Measurements from ENCODE around the gene CDRT4.
"Not testable (repeated sequence)": the region's sequence is repeated elsewhere in the genome, so short reads cannot be mapped to it uniquely, and the experiment has no call there.

The CDRT4 gene

DNA sequence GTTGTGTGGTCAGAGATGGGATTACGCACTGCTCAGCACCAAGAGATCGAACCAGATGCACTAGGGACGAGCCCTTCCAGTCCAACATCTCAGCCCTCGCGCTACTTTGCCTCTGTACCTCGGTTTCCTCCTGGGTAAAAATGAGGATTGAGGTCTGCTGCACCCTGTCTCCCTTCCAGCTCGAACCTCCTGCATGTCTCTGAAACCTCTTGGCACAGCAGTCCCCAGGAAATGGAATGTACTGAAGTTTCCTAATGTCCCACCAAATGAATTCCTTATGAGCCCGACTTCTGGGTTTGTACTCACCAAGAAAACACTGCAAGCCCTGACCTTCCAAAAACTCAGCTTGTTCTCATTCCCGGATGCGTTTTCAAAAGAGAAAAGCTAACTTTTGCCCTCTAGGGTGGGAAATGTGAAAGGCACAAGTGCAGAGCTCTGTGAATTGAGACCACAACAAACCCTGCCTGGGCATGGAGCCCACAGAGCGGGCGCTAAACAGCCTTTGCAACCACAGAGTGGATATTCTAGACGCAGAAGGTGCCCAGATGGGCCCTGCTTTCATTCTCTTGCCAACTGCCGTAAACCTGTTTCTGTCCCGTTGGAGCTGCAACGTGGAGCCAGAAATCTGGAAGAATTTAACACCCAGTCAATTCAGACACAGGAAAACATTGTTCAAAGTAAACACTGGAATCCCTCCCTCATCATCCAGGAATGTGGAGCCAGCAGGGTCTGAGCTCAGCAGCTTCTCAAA, 10.3 kb downstream of the CDRT4 start:
- peak; percentile 63 for DNase-seq (ENCODE audit: low spot score)

DNA sequence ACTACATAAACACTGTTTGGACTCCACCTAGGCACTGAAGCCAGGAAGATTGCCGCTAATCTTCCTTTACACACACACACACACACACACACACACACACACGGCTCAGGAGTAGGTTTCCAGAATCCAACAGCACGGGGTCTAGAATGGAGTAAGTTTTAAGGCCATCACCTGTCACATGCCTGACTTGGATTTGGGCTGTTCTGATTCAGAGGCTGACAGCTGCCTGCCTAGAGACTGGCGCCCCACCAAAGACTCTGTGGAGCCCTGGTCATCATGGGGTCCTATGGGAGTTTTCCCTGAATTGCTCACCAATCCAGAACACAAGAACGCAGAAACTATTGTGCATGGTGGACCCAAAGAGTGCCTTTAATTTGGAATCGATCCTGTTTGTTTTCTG, 10.9 kb downstream of the CDRT4 start:
- no peak for DNase-seq (ENCODE audit: low spot score)

DNA sequence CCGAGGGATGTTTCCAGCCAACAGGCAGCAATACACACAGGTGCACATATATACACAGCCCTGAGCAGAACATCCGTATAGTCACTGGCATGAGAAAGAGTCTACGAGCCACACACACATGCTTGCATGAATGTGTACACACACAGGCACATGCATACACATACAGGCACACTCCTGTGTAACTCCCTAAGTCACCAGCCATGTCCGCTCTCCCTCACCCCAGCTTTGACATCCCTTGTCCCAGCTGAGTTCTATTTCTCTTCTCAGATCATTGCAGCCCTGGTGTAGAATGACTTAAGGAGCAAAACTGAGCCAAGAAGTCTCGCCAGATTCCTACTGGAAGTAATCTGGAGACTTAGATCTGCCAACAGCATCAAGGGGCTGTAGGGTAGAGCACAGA, 13.1 kb downstream of the CDRT4 start:
- no peak for DNase-seq (ENCODE audit: low spot score)

DNA sequence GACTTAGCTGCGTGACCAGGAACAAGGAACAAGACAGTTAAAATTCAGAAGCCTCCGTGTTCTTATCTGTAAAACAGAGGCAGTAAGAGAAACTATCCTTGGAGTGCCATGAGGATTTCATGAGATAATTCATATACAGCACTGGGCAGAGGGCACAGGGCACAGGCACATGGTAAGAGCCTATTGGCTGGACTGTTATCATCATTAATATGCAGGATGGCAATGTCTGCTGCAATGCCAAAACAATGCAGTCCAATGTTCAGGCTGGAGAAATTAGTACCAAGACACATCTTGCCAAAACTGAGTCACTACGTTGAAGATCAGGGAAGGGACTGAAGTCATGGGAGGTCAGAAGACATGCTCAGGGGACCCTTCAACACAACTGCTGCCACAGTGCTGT, 13.6 kb downstream of the CDRT4 start:
- DNase-seq (ENCODE audit: low spot score) = peak; percentile 38

DNA sequence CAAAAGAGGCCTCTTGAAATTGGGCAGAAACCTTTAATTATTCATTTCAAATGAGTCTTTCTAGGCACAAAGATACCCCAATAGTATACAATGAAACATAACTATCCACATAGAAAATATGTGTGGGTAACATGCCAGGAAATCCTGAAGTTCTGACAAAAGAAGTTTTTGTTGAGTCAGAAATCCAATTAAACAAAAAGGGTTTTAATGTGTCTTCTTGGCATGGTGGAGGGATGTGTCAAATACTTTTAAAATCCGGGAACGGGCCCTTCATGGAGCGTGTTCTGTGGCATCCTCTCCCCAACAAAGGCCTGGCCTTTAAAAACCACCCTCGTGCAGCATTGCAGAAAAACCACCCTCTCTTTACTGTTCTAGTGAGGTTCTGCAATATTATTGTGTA, 14.2 kb downstream of the CDRT4 start:
- DNase-seq (ENCODE audit: low spot score) = peak; percentile 67

DNA sequence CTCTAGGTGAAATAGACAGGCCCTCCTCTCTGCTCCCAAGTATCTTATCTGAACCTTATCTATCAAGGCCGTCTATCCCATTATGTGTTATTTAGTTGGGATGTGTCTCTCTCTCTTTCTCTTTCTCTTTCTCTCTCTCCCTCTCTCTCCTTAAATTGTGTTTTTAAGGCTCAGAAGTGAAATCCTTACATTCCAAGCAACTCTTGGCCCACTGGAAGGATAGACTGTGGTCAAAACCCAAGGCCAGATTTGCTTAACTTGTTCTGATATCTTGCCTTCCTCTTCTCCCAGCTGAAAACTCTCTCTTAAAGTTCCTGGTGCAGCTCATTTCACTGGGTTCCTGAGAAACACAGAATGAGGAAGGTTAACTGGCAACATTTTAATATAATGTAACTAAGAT, 14.7 kb downstream of the CDRT4 start:
- DNase-seq (ENCODE audit: low spot score) = no peak

DNA sequence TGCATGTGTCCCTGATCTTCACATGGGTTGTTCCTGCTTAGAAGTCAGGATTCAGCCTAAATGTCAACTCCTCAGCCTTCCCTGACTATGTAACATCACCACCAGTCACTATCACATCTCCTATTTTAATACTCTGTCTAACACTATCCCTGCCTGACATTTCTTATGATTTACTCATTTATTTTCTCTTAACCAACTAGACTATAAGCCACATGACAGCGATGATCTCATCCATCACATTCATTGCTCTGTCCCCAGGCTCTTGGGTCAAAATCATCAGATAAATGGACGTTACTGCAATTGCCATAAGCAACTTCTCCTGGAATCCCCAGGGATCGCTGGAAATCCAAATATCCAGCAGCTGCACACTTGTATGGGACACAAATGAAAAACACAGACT, 15.7 kb downstream of the CDRT4 start:
- peak; percentile 29 for DNase-seq (ENCODE audit: low spot score)

DNA sequence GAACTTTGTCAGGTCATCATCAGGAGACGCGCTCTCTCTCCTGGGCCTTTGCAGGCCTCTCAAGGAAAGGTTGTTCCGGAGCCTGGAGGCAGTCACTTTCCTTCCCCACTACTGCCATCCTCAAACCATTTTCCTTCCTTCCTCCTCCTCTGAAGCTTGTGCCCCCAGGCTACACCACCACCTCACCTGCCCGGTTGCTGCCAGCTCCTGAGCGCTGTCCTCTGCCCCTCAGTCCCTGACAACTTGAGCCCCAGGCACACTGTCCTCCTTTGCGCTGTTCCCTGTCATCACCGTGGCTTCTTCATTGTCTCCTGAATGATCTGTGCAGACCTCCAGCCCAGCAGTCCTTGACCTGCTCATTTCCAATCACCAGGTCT, 18.9 kb downstream of the CDRT4 start:
- DNase-seq (ENCODE audit: low spot score) = no peak

DNA sequence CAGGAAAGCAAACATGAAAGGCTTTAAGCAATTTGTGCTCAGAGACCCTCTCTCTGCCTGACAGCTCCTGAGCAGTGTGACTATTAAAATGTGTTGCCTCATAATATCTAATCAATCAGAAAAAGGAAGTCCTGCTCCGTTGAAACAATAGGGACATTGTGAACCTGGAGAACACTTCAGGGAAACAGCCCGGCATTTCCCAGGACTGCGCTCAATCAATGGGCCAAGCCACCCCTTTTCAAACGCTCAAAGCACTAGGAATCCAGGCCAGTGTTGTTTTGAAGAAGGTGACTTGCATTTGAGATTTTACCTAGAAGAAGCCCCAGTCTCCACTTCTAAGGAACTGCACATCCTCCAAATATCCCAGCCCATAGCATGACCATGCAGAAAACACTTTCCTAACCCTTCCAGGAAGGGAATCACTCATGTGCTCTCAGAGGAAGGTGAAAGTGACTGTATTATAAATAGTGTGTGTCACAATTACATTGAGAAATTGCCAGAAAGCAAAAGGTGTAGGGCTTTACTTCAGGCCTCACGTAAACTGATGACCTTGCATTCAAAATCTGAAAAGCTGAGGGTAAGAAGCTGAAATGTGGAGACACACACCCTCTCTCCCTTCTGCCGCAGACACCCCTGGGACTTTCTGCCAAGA, 19.4 kb downstream of the CDRT4 start:
- no peak for DNase-seq (ENCODE audit: low spot score)

DNA sequence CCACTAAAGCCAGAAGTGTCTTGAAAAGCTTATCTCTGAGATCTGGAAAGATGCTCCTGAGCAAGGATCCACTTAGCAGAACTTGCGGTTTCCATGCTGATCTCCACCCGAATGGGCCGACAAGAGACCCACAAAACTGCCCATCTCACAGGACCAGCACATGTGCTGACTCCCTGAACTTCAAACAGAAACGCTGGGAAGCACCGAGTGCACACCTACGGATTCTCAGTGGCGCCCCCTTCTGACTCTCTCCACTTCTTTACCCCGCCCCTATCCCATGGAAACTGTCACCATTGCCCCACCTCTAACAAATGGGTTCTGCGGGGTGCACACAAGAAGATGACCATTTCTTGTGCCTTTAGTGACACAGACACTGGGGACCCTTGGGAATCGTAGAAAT, 21.4 kb downstream of the CDRT4 start:
- DNase-seq (ENCODE audit: low spot score) = no peak

DNA sequence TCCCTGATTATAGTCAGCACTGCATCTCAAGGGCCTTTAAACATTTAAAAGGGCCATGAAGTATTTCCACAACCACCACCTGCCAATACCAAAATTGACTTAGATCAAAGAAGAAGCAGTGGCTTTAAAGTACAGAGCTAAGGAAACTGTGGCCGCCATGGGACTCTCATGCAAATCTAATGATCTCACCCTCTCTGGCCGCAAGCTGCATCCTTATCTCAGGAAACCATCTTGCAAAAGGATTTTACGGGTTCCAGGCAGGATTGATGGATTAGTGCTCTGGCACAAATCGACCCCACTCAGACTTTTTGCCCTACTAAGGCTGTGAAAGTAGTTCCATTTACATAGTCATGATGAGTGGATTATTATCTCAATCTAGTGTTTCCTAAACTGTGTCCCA, 22.6 kb downstream of the CDRT4 start:
- no peak for DNase-seq (ENCODE audit: low spot score)

DNA sequence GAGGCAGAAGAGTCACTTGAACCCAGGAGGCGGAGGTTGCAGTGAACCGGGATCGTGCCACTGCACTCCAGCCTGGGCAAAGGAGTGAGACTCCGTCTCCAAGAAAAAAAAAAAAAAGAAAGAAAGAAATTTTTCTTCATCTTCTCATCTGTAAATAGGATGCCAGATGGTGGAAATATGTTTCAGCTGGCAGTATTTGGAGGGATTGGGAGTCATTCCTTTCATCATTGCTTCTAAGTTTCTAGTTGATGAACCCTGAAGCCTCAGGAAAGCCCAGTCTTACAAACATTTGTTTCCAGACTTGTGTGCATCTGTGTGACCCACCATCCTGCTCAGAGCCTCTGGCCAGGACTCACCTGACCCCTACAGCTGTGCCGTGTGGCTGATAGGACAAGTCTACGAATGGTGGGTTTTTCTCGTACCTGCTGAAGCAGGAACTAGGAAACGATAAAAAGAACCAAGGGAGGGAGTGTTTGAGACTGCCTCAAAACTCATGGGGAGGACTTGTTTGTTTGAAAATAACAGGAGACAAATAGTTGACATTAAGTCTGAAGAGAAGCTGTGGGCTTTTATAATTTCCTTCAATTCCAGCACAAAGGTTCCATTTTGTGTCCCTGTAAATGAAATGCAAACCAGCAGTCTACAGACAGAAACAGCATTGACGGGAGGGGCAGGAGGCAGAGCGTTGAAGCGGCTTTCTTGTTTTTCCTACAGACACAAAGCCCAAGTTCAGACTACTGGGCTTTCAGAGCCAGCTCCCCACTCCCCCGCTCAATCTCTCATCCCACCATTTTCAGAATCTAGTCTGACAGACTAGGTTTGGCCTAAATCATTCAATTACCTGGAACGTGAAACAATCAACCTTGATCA, 24.9 kb downstream of the CDRT4 start:
- peak; percentile 19 for DNase-seq (ENCODE audit: low spot score)

DNA sequence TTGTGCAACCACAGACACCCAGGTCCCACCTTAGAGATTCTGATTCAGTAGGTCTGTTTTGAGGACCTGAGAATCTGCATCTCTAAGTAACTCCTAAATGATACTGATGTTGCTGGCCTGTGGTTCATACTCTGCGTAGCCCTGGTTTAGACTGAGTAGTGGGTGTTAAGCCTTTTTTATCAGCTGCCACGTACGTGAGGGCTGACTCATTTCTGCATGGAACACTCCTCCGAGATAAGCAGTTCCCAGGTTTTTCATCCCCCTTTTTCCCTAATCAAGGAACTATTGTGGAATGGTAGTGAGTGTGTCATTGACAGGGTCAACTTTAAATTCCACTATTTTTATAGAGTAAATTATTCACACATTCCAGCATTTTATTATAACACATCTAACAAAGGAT, 26.1 kb downstream of the CDRT4 start:
- DNase-seq (ENCODE audit: low spot score) = peak; percentile 67

DNA sequence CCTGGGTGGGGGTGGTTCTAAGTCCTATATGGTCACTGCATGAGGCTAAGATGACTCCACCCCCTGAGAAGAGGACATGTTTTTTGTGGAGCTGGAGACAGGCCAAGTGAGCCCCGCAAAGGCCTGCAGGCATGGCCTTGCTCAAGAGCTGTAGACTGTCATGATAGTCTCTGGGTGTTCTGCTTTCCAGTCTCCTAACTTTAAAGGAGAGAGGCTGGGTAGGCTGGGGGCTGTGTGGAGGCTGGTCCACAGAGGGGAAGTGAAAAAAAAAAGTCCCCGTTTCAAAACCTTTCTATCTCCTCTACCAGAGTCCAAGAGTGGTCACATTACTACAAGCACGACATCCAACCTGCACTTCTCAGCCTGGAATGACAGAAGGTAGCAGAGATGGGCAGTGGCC, 27.1 kb downstream of the CDRT4 start:
- no peak for DNase-seq (ENCODE audit: low spot score)

DNA sequence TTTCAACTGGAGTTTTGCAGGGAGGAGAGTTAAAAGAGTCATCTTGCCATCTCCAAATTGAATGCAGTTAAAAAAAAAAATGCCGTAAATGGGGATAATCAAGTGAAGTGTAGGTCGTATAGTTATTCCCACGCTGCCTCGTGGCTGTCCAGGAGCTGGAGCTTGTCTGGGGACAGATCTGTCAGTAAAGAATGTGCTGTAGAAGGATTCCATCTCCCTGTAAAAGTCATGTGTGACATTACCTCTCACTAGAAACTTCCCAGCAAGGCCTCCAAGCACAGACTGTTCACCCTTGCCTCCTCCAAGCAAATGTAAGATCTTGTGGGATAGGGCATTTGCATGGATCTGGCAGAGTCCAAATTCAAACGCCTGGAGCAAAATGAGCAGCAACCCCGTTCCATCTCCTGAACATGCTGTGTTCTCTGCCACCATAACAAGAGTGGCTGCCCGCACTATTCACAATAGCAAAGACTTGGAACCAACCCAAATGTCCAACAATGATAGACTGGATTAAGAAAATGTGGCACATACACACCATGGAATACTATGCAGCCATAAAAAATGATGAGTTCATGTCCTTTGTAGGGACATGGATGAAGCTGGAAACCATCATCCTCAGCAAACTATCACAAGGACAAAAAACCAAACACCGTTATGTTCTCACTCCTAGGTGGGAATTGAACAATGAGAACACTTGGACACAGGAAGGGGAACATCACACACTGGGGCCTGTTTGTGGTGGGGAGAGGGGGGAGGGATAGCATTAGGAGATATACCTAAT, 28.0 kb downstream of the CDRT4 start:
- DNase-seq (ENCODE audit: low spot score) = not testable (repeated sequence)

DNA sequence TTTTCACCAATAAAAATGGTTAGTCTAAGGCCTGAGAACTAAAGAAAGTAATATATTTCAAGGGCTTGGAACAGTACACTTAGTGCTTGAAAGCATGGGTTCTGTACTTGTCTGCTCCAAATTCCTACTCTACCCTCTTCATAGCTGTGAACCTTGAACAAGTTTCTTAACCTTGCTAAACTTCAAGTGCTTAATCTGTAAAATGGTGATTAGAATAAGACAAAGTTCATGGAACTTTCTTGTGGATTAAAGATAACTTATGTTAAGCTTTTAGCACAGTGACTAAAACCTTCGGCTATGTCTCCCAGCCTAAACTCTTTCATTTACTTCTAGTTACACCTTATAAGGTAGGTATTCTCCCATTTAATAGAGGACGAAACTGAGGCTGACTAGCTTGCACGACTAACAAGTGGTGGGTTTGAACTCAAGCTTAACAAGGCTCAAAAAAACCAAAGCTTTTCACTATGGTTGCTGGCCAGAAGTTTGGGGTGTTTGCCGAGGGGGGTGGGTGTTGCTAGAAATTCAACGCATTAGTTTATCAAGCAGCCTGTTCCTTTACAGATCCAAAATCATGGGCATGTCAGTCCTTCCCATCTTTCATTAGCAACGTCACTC, 28.8 kb downstream of the CDRT4 start:
- DNase-seq (ENCODE audit: low spot score) = no peak

DNA sequence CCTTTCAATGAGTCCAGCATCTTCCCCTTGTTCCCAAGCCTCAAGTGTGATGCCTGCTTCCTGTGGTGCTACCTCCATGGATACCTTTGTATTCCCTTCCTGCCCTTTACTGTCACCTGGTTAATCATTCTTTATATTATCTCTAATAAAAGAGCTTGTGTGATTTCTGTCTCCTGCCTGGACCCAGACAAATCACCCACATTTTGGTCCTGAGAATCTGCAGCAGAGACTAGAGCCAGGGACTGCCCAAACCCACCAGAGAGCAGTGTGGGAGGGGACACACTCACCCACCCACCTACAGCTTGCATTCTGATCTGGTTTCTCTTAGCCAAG, 30.2 kb downstream of the CDRT4 start:
- no peak for DNase-seq (ENCODE audit: low spot score)

DNA sequence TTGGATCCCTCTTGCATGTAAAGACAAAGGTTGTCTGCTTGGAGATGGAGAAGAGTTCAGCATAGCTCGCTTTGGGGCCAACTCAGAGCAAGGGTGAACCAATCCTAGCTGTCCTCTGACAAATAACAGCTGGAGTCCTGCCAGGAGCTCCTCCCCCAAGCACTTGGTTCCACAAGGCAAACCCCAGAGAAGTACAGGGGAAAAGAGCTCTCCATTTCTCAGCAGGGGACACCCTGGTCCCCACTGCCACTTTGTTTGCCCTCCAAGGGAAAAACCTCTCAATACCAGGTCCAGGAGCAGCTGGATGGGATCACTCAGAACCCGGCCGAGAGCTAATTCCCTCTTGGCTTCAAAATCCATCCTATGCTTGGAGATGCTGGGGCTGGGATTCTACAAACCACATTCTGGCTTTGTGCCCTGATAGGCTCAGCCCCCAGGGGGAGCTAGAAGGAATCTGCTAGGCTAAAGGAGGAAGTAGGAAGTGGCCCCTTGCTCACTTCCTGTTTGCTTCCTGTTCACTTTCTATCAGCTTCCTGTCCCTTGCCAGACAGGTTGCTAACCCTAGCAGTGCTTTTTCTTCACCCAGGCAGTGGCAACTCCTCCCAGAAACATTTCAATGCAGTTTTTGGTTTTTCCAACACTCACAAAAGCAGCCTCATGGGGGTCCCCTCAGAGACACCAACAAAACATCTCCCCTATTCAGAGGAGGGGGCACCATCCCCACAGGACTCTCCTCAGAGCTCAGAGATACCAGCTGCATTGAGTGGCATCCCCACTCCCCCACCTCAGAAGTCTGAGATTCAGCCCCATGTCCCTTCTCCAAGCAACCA, 30.7 kb downstream of the CDRT4 start:
- peak; percentile 25 for DNase-seq (ENCODE audit: low spot score)

DNA sequence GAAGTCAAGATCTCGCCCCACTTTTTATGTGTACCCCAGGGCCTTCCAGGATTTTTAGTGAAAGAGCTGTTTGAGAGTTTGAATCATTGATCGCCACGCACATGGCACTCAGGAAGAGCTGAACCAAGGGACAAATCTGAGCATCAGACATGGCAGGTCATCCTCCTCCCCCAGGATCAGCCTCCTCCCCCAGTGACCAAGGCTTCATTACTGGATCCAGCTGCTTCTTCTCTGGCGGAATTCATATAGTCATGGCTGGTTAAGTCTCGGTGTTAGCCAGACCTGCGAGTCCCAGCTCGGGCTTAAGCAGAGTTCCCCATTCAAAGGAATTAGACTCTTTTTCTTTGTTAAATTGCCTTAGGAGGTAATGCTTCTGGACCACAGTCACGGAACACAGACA, 32.5 kb downstream of the CDRT4 start:
- no peak for DNase-seq (ENCODE audit: low spot score)

DNA sequence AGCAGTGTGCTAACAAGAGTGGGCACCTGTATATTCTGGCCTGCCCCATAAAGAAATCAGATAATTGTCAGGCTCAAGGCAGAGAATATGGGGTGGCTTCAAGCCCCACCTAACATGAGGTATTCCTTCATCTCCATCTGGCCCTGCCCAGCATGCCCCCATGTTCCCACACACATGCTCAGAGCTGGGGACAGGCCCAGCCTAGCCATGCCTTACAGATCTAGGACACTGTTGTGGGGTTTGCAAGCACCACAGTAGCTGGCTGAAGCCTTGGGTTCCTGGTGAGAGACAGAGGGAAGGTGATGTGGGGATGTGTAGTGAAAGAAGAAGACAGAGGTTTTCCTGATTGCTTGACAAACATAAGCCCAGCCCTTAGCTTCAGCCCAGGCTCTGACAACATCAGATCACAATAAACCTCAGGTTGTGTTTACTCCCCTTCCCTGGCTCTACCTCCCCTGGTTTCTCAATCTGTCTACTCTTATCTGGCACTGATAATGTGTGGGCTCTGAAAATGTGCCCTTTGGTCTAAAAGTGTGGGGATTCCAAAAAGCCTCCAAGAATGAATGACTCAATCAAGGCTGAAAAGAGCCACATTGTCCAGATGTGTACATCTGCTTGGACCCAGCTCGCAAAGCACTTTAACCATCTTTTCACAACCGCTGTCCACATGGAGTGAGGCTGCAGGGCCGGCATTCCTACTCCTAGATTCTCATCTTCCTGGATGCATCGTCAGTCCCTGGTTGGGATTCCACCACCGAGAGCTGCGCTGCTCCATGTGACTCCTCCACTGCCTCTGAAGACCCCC, 34.4 kb downstream of the CDRT4 start:
- no peak for DNase-seq (ENCODE audit: low spot score)

All from COLO829 (cell line).